ENCODE data around the gene FIGLA. TPM values are rescaled to one million over a fixed set of nuclear protein-coding genes. Genes with fewer than 3 reads are reported as not detected.

The FIGLA gene
- polyA plus RNA-seq, 1 of the 3 experiments (the other 2 are of a cell fraction) = not detected

DNA sequence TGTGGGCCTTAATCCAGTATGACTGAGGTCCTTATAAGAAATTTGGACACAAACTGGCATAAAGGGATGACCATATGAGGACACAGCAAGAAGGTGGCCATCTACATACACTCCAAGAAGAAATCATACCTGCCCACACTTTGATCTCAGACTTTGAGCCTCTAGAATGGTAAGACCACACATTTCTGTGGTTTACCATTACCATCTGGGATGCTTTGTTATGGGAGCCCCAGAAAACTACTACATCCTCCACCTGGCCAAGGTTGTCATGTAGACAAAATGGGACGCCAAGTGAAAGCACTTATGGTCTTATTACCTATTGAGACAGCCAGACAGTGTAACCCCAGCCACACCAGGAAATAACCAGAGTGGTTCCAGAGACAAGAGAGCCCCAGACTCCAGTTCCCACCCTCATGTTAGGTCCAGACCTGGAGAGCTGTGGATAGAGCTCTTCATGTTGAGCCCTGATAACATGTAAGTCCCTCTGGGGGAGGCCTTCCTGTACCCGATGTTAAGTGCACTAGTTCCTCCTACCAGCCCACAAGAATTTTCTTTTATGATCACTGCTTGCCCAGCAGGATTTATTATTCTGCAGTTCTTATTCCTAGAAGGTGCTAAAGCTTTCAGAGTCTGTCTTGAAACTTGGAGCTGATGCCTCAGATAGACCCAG lies 17.8 kb downstream of the FIGLA start:
- no peak for TF ChIP-seq CHD2 (IDR thresholded peaks at IDR 0.05; ENCODE audit: low read length, partially characterized antibody)
- TF ChIP-seq, protein P1, sequence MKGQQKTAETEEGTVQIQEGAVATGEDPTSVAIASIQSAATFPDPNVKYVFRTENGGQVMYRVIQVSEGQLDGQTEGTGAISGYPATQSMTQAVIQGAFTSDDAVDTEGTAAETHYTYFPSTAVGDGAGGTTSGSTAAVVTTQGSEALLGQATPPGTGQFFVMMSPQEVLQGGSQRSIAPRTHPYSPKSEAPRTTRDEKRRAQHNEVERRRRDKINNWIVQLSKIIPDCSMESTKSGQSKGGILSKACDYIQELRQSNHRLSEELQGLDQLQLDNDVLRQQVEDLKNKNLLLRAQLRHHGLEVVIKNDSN (IDR thresholded peaks at IDR 0.05; ENCODE audit: borderline replicate concordance, low read depth) = no peak
- TF ChIP-seq TCF12 (IDR thresholded peaks at IDR 0.05) = no peak
- TF ChIP-seq POLR2AphosphoS5 (IDR thresholded peaks at IDR 0.05; ENCODE audit: low read depth, low read length) = no peak
- no peak for TF ChIP-seq GATA2 (CRISPR knock-in tag; IDR thresholded peaks at IDR 0.05)
- no peak for TF ChIP-seq FOSL2 (IDR thresholded peaks at IDR 0.05; ENCODE audit: borderline replicate concordance, low read depth)
- no peak for TF ChIP-seq SMC3 (IDR thresholded peaks at IDR 0.05; ENCODE audit: low read depth, low read length)
- TF ChIP-seq MEF2A (IDR thresholded peaks at IDR 0.05; ENCODE audit: borderline replicate concordance, low read depth) = no peak
- TF ChIP-seq TEAD4 (IDR thresholded peaks at IDR 0.05; ENCODE audit: borderline replicate concordance, insufficient read depth) = no peak
- no peak for TF ChIP-seq RCOR1 (IDR thresholded peaks at IDR 0.05; ENCODE audit: low read length)
- no peak for TF ChIP-seq MXI1 (IDR thresholded peaks at IDR 0.05; ENCODE audit: low read depth, low read length)
- TF ChIP-seq RXRA (IDR thresholded peaks at IDR 0.05; ENCODE audit: borderline replicate concordance, low read depth) = no peak
- TF ChIP-seq NRF1 (IDR thresholded peaks at IDR 0.05; ENCODE audit: low read depth, low read length) = no peak
- Histone ChIP-seq H3K9me2 (no peaks in the 10 kb centered on the region), H3K9ac (no peak overlapping the region), H2AFZ (ENCODE audit: low read depth) (no peak overlapping the region), H3K27me3 (ENCODE audit: insufficient read depth) (peaks cover 11% of the 10 kb centered on the region), H3K4me1 (ENCODE audit: control insufficient read depth in 1 of 2, insufficient read depth in 2 of 2, low read depth in 1 of 2, low read length in 1 of 2) (peaks cover 0 to 3% of the 10 kb centered on the region in 2 experiments; a peak in 1 of 4 replicates), H3K36me3 (replicated peaks in 1 of 2; ENCODE audit: control insufficient read depth in 1 of 2, insufficient read depth in 2 of 2, low read length in 1 of 2) (no peaks in the 10 kb centered on the region), H3F3A (replicated peaks; ENCODE audit: insufficient read depth) (no peaks in the 10 kb centered on the region), H3K4me3 (ENCODE audit: low read depth in 2 of 2, low read length in 1 of 2) (no peak overlapping the region), H3K27ac (ENCODE audit: low read depth in 2 of 2, low read length in 1 of 2) (no peak overlapping the region), H3K4me2 (no peak overlapping the region), H3K9me3 (no peaks in the 10 kb centered on the region), H3K79me2 (ENCODE audit: insufficient read depth) (no peaks in the 10 kb centered on the region), H4K20me1 (ENCODE audit: insufficient read depth) (no peaks in the 10 kb centered on the region)
- POLR2A ChIA-PET = no interaction called here
- no peak for DNase-seq
- CTCF ChIA-PET = interaction anchor here (0.6 to 4.0 kb wide), 3 partner anchors 13 to 176 kb away, joined by 4 to 14 read pairs (median 4); partner anchors contain the start of gene FIGLA
- WGBS (ENCODE audit: low lambda C conversion rate) = 43% methylated on average over 2 of the region's 2 CpGs

DNA sequence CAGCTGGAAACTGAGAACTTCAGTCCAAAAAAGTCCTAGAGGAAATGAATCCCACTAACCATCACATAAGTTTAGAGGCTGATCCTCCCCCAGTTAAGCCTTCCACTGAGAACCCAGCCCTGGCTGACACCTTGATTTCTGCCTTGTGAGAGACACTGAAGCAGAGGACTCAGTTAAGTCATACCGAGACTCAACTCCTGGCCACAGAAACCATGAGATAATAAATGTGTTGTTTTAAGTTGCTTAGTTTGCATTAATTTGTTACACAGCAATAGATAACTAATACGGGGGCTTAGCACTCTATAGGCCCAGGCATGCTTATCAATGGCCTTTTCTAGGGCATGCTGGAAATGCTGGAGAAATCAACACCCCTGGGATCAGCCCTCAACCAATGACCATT lies 19.0 kb downstream of the FIGLA start:
- Histone ChIP-seq H3K79me2 (ENCODE audit: insufficient read depth) (no peaks in the 10 kb centered on the region), H3K9ac (no peak overlapping the region), H3F3A (replicated peaks; ENCODE audit: insufficient read depth) (no peaks in the 10 kb centered on the region), H4K20me1 (ENCODE audit: insufficient read depth) (no peaks in the 10 kb centered on the region), H3K9me3 (no peaks in the 10 kb centered on the region), H3K4me3 (ENCODE audit: low read depth in 2 of 2, low read length in 1 of 2) (no peak overlapping the region), H3K9me2 (no peaks in the 10 kb centered on the region), H3K36me3 (replicated peaks in 1 of 2; ENCODE audit: control insufficient read depth in 1 of 2, insufficient read depth in 2 of 2, low read length in 1 of 2) (no peaks in the 10 kb centered on the region), H3K27ac (ENCODE audit: low read depth in 2 of 2, low read length in 1 of 2) (no peak overlapping the region), H2AFZ (ENCODE audit: low read depth) (no peak overlapping the region), H3K4me2 (no peak overlapping the region), H3K27me3 (ENCODE audit: insufficient read depth) (peaks cover 23% of the 10 kb centered on the region), H3K4me1 (ENCODE audit: control insufficient read depth in 1 of 2, insufficient read depth in 2 of 2, low read depth in 1 of 2, low read length in 1 of 2) (peaks cover 0 to 9% of the 10 kb centered on the region in 2 experiments; a peak in 2 of 4 replicates)
- POLR2A ChIA-PET = no interaction called here
- DNase-seq = no peak
- CTCF ChIA-PET = interaction anchor here (1.8 to 4.1 kb wide), 4 partner anchors 18 to 468 kb away, joined by 4 to 25 read pairs (median 18); partner anchors contain the start of genes FAM136A and FIGLA
- WGBS (ENCODE audit: low lambda C conversion rate) = 78% methylated on average over 2 of the region's 2 CpGs
- TF ChIP-seq FOXM1 (IDR thresholded peaks at IDR 0.05; ENCODE audit: low read depth) (no peak), FOSL2 (IDR thresholded peaks at IDR 0.05; ENCODE audit: borderline replicate concordance, low read depth) (no peak), RXRA (IDR thresholded peaks at IDR 0.05; ENCODE audit: borderline replicate concordance, low read depth) (no peak), TEAD4 (IDR thresholded peaks at IDR 0.05; ENCODE audit: borderline replicate concordance, insufficient read depth) (no peak), ZBTB33 (IDR thresholded peaks at IDR 0.05; ENCODE audit: borderline replicate concordance, low read depth) (no peak), TAF1 (IDR thresholded peaks at IDR 0.05; ENCODE audit: borderline replicate concordance, low read depth, low read length) (no peak), RFX5 (IDR thresholded peaks at IDR 0.05; ENCODE audit: low read length) (no peak), USF2 (IDR thresholded peaks at IDR 0.05; ENCODE audit: borderline replicate concordance, low read depth, low read length) (no peak), EZH2phosphoT487 (IDR thresholded peaks at IDR 0.05; ENCODE audit: borderline replicate concordance, low read depth) (no peak), YY1 (IDR thresholded peaks at IDR 0.05; ENCODE audit: low read depth) (no peak)
- TF ChIP-seq, protein P2, sequence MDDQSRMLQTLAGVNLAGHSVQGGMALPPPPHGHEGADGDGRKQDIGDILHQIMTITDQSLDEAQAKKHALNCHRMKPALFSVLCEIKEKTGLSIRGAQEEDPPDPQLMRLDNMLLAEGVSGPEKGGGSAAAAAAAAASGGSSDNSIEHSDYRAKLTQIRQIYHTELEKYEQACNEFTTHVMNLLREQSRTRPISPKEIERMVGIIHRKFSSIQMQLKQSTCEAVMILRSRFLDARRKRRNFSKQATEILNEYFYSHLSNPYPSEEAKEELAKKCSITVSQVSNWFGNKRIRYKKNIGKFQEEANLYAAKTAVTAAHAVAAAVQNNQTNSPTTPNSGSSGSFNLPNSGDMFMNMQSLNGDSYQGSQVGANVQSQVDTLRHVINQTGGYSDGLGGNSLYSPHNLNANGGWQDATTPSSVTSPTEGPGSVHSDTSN (IDR thresholded peaks at IDR 0.05) = no peak
- TF ChIP-seq, protein P1 (IDR thresholded peaks at IDR 0.05; ENCODE audit: borderline replicate concordance, low read depth) = no peak

All from SK-N-SH (cell line).